Measurements from ENCODE around the gene DNAJB13.

DNA sequence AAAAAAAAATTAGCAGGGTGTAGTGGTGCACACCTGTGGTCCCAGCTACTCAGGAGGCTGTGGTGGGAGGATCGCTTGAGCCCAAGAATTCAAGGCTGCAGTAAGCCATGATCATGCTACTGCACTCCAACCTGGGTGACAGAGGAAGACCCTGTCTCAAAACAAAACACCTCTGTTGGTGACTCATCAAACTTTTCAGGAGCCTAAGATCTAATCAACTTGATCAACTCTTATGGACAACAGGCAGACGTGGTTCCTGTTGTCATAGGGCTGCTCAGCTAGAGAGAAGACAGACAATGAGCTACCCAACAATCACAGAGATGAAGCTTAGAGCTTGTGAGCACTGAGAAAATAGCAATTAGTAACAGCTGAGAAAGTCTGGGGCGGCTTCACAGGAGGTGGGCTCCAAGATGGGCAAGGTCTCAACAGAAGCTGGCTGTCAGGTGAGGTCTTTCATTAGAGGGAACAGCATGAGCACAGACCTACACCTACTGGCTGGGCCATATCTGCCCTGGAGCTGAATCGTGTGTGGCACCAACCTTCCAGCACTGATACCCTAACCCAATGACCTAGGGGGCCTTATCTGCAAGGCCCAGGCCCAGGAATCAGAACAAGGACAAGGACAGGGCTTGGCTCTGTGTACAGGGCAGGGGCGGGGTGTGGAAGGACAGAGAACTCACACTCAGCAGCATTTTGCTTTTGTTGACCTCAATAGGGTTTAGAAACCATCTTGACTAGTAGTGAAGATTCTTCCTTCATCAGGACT, 65.3 kb downstream of the DNAJB13 start:
- TF ChIP-seq, protein P1, sequence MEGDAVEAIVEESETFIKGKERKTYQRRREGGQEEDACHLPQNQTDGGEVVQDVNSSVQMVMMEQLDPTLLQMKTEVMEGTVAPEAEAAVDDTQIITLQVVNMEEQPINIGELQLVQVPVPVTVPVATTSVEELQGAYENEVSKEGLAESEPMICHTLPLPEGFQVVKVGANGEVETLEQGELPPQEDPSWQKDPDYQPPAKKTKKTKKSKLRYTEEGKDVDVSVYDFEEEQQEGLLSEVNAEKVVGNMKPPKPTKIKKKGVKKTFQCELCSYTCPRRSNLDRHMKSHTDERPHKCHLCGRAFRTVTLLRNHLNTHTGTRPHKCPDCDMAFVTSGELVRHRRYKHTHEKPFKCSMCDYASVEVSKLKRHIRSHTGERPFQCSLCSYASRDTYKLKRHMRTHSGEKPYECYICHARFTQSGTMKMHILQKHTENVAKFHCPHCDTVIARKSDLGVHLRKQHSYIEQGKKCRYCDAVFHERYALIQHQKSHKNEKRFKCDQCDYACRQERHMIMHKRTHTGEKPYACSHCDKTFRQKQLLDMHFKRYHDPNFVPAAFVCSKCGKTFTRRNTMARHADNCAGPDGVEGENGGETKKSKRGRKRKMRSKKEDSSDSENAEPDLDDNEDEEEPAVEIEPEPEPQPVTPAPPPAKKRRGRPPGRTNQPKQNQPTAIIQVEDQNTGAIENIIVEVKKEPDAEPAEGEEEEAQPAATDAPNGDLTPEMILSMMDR (IDR thresholded peaks at IDR 0.05; ENCODE audit: low read depth, low read length, poor library complexity, severe bottlenecking), result no peak
- no peak for TF ChIP-seq EZH2phosphoT487 (IDR thresholded peaks at IDR 0.05; ENCODE audit: borderline replicate concordance, low read length)

All from DOHH2 (cell line).